Heart left ventricle (tissue), 16 donors: ENCODE data around the gene KIAA0930. TPM values are rescaled to one million over a fixed set of nuclear protein-coding genes. Genes with fewer than 3 reads are reported as not detected.

Experiments used
- ATAC-seq, 4 donors: fragments of 200-7000 bp; cut with Tn5 transposase; one replicate each; pipeline ENCODE4 v1.9.1; 2020 to 2022; ENCODE audit warnings: moderate library complexity in 4 of 4, mild to moderate bottlenecking in 3 of 4, moderate number of reproducible peaks in 1 of 4
- DNase-seq, 5 donors: peaks; one replicate each; pipeline ENCODE4 v3.0.0-alpha.2; 2020
- H3K27ac ChIP-seq, 12 donors: fragments of 200-600 bp; sonication (generic) in 4 of 12; one replicate each; pipeline versions ENCODE4 v1.5.0 to v1.8.0; 2016 to 2022; ENCODE audit warnings: mild to moderate bottlenecking in 2 of 12
- H3K27me3 ChIP-seq, 9 donors: fragments of 200-600 bp; sonication (generic) in 2 of 9; one replicate each; pipeline versions ENCODE4 v1.5.1 to v1.8.0; 2016 to 2022; ENCODE audit warnings: mild to moderate bottlenecking in 3 of 9
- H3K36me3 ChIP-seq, 9 donors: fragments of 200-600 bp; sonication (generic) in 2 of 9; one replicate each; pipeline versions ENCODE4 v1.5.0 to v1.8.0; 2018 to 2022; ENCODE audit warnings: mild to moderate bottlenecking in 2 of 9
- H3K4me1 ChIP-seq, 12 donors: fragments of 200-600 bp; sonication (generic) in 4 of 12; one replicate each; pipeline versions ENCODE4 v1.5.0 to v1.8.0; 2016 to 2022; ENCODE audit warnings: mild to moderate bottlenecking in 3 of 12
- H3K4me3 ChIP-seq, 12 donors: fragments of 200-600 bp; sonication (generic) in 4 of 12; one replicate each; pipeline versions ENCODE4 v1.5.0 to v1.8.0; 2017 to 2022; ENCODE audit warnings: mild to moderate bottlenecking in 9 of 12, moderate library complexity in 4 of 12
- H3K9me3 ChIP-seq, 12 donors: fragments of 200-600 bp; sonication (generic) in 4 of 12; one replicate each; pipeline versions ENCODE4 v1.5.0 to v1.8.0; 2016 to 2022; ENCODE audit warnings: mild to moderate bottlenecking in 1 of 12
- CTCF ChIP-seq, 12 donors: fragments of 200-600 bp; sonication (generic) in 4 of 12; IDR thresholded peaks; one replicate each; pipeline versions ENCODE4 v1.5.0 to v1.8.0; 2018 to 2022; ENCODE audit warnings: antibody characterized with exemption in 12 of 12, mild to moderate bottlenecking in 5 of 12
- POLR2A ChIP-seq, 2 donors: fragments of 450-650 bp; IDR thresholded peaks; one replicate each; pipeline ENCODE4 v1.6.1; 2017; ENCODE audit warnings: antibody characterized with exemption in 2 of 2, mild to moderate bottlenecking in 2 of 2, moderate library complexity in 2 of 2
- WGBS, 4 donors: extraction: QIAGEN DNeasy Blood & Tissue Kit in 2 of 4; methylation state at CpG; one replicate each; pipeline versions ENCODE4 v1.1.5 to v1.1.7; 2013 to 2018; 5-methylcytosine and 5-hydroxymethylcytosine counted together
- intact Hi-C, 10 donors: fragments of 100-400 bp; cut with DNase I; formaldehyde crosslinking; loops; one replicate each; pipeline versions ENCODE4 v1.11.1 to v1.14.2; 2022
- polyA plus RNA-seq, 2 donors: library from polyadenylated mRNA; stranded (reverse); fragments of 200-250 nt; gene quantifications; one replicate each; pipeline ENCODE4 v1.2.3, GENCODE V29; 2013
- total RNA-seq, 9 donors: library from RNA; depleted of rRNA in 2 of 9; stranded (reverse); fragments of >200 nt in 2 of 9; fragmentation: NEBNext Ultra II Directional in 3 of 9; extraction: Animal tissue kit (Norgen Biotek cat#: 25700) in 3 of 9; gene quantifications; one replicate each; pipeline versions ENCODE4 v1.1.0 to v1.2.4, GENCODE V29; 2016 to 2023
- donor health status: ischemic (EF 13 %, LVEDD 7.1; RV severe dilation, severe dysfunction).
- donor health status: healthy with polysubstance abuse.
- donor health status: DM: no; HTN: yes; CAD: no.
- donor health status: DM: no; HTN: no; CAD: no.
- donor health status: ischemic (EF 25% LVEDD 6.9; RV normal size, moderate dysfunction).
- donor health status: ischemic (EF 25% LVEDD 5.7; RV mildly dilated, moderate dysfunction).
- donor health status: healthy.
- donor health status: DM: yes; HTN: yes; CAD: no.
- donor health status: ischemic (EF 35%, LVEDD 5.7; RV mildly dilated, moderate dysfunction).
- donor health status: nonischemic (EF 11% LVEDD 7.7; RV severe dilation, severe dysfunction).
- donor health status: DM: yes; HTN: yes; CAD: no.
- donor health status: PGD.
- donor health status: ischemic (EF 29% LVEDD 5.4; RV normal size, mild dysfunction).
- donor health status: nonischemic (EF 23%, LVEDD 6.1; RV moderate dilation, normal function).

KIAA0930 gene
- total and polyA plus RNA-seq, 11 donors: 8.5 to 67.1 (median 18.7) TPM

DNA sequence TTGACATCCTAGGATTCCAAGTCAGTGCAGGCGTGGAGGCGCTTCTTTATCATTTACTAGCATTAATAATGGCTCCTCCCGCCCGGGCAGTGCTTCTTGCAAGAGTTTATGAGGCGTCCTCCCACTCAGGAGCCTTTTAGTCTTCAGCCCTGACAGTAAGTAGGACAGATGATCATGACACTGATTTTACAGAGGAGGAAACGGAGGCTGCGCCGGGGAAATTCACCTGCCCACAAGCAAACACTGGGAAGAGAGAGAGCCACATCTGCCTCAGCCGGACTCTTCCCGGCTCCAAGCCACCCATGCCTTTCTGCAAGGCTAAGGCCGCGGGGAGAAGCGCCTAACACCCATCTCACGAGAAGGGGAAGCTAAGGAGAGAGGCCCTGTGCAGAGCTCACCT is 35.9 kb downstream of the KIAA0930 start:
- intact Hi-C loops: no loop called here
- no peaks in the 10 kb centered on the region for H3K27me3 ChIP-seq
- ATAC-seq (no peak), DNase-seq (no peak)
- no peak overlapping the region for H3K27ac ChIP-seq
- no peak for TF ChIP-seq POLR2A (IDR thresholded peaks at IDR 0.05)
- no peak for TF ChIP-seq CTCF (IDR thresholded peaks at IDR 0.05)
- 77 to 90% (median 88%) methylated on average over 14 of the region's 14 CpGs for WGBS, 4 donors
- peaks cover 0 to 76% (median 6%) of the 10 kb centered on the region in 9 donors for H3K36me3 ChIP-seq
- peaks cover 0 to 4% (median 0%) of the 10 kb centered on the region in 12 donors for H3K4me1 ChIP-seq
- no peak overlapping the region for H3K4me3 ChIP-seq
- no peaks in the 10 kb centered on the region for H3K9me3 ChIP-seq

GRCh38 chr22:45204241-45204640 is 36.5 kb downstream of the KIAA0930 start:
- TF ChIP-seq POLR2A (IDR thresholded peaks at IDR 0.05) (no peak), CTCF (IDR thresholded peaks at IDR 0.05) (no peak)
- Histone ChIP-seq H3K4me3 (no peak overlapping the region), H3K36me3 (peaks cover 0 to 79% (median 11%) of the 10 kb centered on the region in 9 donors), H3K27ac (no peak overlapping the region), H3K27me3 (no peaks in the 10 kb centered on the region), H3K4me1 (peaks cover 0 to under 1% (median 0%) of the 10 kb centered on the region in 12 donors), H3K9me3 (no peaks in the 10 kb centered on the region)
- 83 to 91% (median 84%) methylated on average over 10 to 13 of the region's 13 CpGs for WGBS, 4 donors
- ATAC-seq (no peak), DNase-seq (no peak)
- intact Hi-C loops: no loop called here

DNA sequence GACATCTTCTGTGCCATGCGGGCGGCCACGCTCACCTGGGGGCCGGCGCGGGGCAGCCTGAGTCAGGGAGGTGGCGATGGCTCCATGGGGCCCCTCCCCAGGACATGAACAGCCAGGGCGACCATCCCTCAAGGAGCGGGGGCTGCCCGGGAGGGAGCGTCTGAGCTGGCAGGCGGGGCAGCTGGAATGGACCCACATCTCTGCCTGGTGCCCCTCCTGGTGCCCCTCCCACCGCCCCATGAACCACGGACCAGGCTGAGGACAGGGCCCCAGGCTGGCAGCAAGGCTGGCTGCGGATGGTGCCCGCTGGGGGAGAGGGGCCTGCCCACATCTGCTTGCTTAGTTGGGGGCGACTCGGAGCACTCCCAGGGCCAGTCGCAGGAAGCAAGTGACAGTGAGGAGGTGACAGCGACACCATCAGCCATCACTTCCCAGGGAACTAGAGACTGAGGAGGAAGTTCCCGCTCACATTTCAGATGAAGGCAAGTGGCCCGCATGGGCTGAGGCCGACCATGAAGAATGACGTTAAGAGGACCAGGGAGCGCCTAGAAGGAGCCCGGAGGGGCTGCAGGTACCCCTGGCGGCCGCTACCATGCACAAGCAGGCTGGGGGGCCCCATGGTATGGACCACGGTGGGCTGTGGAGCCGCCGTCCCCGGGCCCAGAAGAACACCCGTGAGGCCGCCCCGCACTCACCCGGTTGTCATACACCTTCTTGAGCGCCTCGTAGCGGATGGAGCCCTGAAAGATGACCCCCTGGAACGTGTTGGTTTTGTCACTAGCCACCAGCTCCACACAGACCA is 37.3 kb downstream of the KIAA0930 start:
- Histone ChIP-seq H3K36me3 (peaks cover 0 to 83% (median 14%) of the 10 kb centered on the region in 9 donors), H3K27me3 (no peaks in the 10 kb centered on the region), H3K27ac (no peak overlapping the region), H3K4me3 (no peak overlapping the region), H3K4me1 (no peaks in the 10 kb centered on the region), H3K9me3 (no peaks in the 10 kb centered on the region)
- 91 to 94% (median 94%) methylated on average over 20 to 40 of the region's 40 CpGs for WGBS, 4 donors
- intact Hi-C loops: no loop called here
- no peak for ATAC-seq
- DNase-seq: peak in 1 of 5 donors; percentile 64
- TF ChIP-seq POLR2A (IDR thresholded peaks at IDR 0.05) (no peak), CTCF (IDR thresholded peaks at IDR 0.05) (no peak)

GRCh38 chr22:45202333-45203149 is 38.2 kb downstream of the KIAA0930 start:
- Histone ChIP-seq H3K9me3 (no peaks in the 10 kb centered on the region), H3K27ac (no peak overlapping the region), H3K4me3 (no peak overlapping the region), H3K27me3 (no peaks in the 10 kb centered on the region), H3K36me3 (peaks cover 0 to 85% (median 17%) of the 10 kb centered on the region in 9 donors), H3K4me1 (no peaks in the 10 kb centered on the region)
- intact Hi-C loops: no loop called here
- TF ChIP-seq POLR2A (IDR thresholded peaks at IDR 0.05): no peak
- TF ChIP-seq CTCF (IDR thresholded peaks at IDR 0.05): no peak
- ATAC-seq (no peak), DNase-seq (peak in 1 of 5 donors; percentile 62)
- WGBS, 4 donors: 90 to 96% (median 93%) methylated on average over 18 to 36 of the region's 36 CpGs
